Ascending aorta (tissue), 2 donors: ENCODE measurements around the gene ZNF284. TPM values are rescaled to one million over a fixed set of nuclear protein-coding genes. Genes with fewer than 3 reads are reported as not detected.

Experiments
- DNase-seq, 2 donors: peaks; one replicate each; pipeline ENCODE4 v3.0.0-alpha.2; 2019; ENCODE audit warnings: low spot score in 2 of 2
- H3K27ac ChIP-seq, 2 donors: fragments of 200-600 bp; sonication (generic); one replicate each; pipeline ENCODE4 v1.5.1; 2016 to 2017; ENCODE audit warnings: mild to moderate bottlenecking in 1 of 2
- H3K27me3 ChIP-seq: fragments of 200-600 bp; sonication (generic); one replicate; pipeline ENCODE4 v1.5.1; 2017
- H3K36me3 ChIP-seq, 2 donors: fragments of 200-600 bp; sonication (generic); one replicate each; pipeline ENCODE4 v1.5.1; 2016
- H3K4me1 ChIP-seq, 2 donors: fragments of 200-600 bp; sonication (generic); one replicate each; pipeline ENCODE4 v1.5.1; 2016 to 2017; ENCODE audit warnings: mild to moderate bottlenecking in 1 of 2
- H3K4me3 ChIP-seq, 2 donors: fragments of 200-600 bp; sonication (generic); one replicate each; pipeline ENCODE4 v1.5.1; 2016 to 2017; ENCODE audit warnings: mild to moderate bottlenecking in 1 of 2
- H3K9me3 ChIP-seq, 2 donors: fragments of 200-600 bp; sonication (generic); one replicate each; pipeline ENCODE4 v1.5.1; 2016
- CTCF ChIP-seq, 3 experiments: fragments of 200-600 bp in 2 of 3; fragments of 450-650 bp in 1 of 3; sonication (generic) in 2 of 3; IDR thresholded peaks; one replicate each; pipeline ENCODE4 v1.5.1; 2016 to 2019; ENCODE audit warnings: antibody characterized with exemption in 3 of 3, mild to moderate bottlenecking in 1 of 3, moderate library complexity in 1 of 3
- intact Hi-C: fragments of 100-400 bp; cut with DNase I; formaldehyde crosslinking; loops from one replicate; pipeline ENCODE4 v1.15.1; 2023
- total RNA-seq: library from RNA; depleted of rRNA; stranded (reverse); fragments of >200 nt; gene quantifications from one replicate; pipeline ENCODE4 v1.1.0, GENCODE V29; 2016

Gene ZNF284
- total RNA-seq, 1 donor from 2014 or later = 0.21 TPM

DNA sequence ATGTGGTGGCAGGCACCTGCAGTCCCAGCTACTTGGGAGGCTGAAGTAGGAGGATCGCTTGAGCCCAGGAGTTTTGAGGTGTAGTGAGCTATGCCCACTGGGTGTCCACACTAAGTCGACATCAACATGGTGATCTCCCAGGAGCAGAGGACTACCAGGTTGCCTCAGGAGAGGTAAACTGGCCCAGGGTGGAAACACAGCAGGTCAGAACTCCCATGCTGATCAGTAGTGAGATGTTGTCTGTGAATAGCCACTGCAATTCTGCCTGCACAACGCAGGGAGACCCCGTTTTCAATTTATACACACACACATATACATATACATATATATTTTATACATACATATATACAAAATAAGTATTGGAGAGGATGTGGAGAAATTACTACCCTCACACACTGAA lies 20.1 kb downstream of the ZNF284 start:
- Histone ChIP-seq H3K27ac (no peak overlapping the region), H3K4me1 (no peaks in the 10 kb centered on the region), H3K4me3 (no peak overlapping the region), H3K9me3 (peaks cover 0 to 6% of the 10 kb centered on the region in 2 donors), H3K27me3 (no peaks in the 10 kb centered on the region), H3K36me3 (peaks cover 10 to 15% of the 10 kb centered on the region in 2 donors)
- TF ChIP-seq CTCF (IDR thresholded peaks at IDR 0.05) = no peak
- DNase-seq = no peak
- intact Hi-C loops = loop anchor here (5.0 kb wide), 2 partner anchors 120 to 265 kb away; partner anchors contain the start of genes ZNF112 and ZNF227

DNA sequence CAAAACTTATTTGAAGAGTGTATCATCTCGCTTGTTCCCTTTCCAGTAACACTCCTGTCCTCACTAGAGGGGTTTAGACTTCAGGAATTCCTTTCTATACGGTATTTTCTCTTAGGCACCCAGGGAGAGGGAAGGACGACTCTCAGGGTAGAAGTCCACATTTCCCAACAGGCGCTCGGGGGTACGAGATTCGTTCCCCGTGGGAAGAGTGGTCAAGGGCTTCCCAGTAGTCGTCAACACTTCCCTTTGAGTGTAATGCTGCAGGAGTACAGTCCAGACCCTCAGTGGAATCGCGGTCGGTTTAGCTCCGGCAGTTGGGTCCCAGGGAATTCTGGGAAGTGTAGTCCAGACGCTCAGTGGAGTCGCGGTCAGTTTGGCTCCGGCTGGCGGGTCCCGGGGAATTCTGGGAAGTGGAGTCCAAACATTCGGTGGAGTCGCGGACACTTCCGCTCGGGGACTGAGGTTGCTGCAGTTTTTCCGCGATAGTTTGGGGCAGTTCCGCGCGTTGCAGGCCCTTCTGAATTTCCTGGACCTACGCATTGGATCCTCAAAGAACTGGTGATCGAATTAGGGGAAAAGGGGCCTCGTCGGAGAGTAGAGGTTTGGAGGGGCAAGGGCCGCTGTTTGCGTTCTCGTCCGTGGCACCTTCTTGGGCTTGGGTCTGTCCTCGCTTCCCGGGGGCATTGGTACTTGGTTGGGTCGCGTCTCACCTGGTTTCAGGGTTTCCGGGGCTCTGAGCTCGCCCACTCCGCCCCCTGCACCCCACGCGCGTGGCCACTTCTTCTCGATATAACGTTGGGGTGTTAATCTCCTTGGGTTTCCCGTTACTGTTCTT lies 22.2 kb downstream of the ZNF284 start, which contains the start of gene ZNF224:
TSS of gene ZNF224 (plus strand) at position 431 of the 835 bp plus-strand sequence. CDS start 3,513 bp downstream, outside the sequence.
- H3K27ac ChIP-seq = peak within 1 kb of the TSS; percentile 66 to 67
- intact Hi-C loops = loop anchor here (1.0 to 5.0 kb wide), 7 partner anchors 19 to 263 kb away; partner anchors contain the start of genes ZNF112, ZNF225, ZNF227 and ZNF234
- TF ChIP-seq CTCF (IDR thresholded peaks at IDR 0.05) = no peak

GRCh38 chr19:44107751-44108150 lies 35.8 kb downstream of the ZNF284 start:
- peaks cover 48 to 49% of the 10 kb centered on the region in 2 donors for H3K36me3 ChIP-seq
- peaks cover 58 to 96% of the 10 kb centered on the region in 2 donors for H3K9me3 ChIP-seq
- H3K27ac ChIP-seq = no peak overlapping the region
- intact Hi-C loops = no loop called here
- H3K27me3 ChIP-seq = no peaks in the 10 kb centered on the region
- TF ChIP-seq CTCF (IDR thresholded peaks at IDR 0.05) = no peak
- no peak for DNase-seq
- no peaks in the 10 kb centered on the region for H3K4me1 ChIP-seq
- no peak overlapping the region for H3K4me3 ChIP-seq

More for the DNA sequence above, 22.2 kb downstream of the ZNF284 start, which contains the start of gene ZNF224:
- H3K4me3 ChIP-seq = peak within 1 kb of the TSS; percentile 80 to 86
- no peaks in the 10 kb centered on the region for H3K27me3 ChIP-seq
- H3K9me3 ChIP-seq = peaks cover 0 to 21% of the 10 kb centered on the region in 2 donors
- peak; percentile 66 to 95 for DNase-seq
- H3K4me1 ChIP-seq = no peaks in the 10 kb centered on the region
- peaks cover 26 to 28% of the 10 kb centered on the region in 2 donors for H3K36me3 ChIP-seq

DNA sequence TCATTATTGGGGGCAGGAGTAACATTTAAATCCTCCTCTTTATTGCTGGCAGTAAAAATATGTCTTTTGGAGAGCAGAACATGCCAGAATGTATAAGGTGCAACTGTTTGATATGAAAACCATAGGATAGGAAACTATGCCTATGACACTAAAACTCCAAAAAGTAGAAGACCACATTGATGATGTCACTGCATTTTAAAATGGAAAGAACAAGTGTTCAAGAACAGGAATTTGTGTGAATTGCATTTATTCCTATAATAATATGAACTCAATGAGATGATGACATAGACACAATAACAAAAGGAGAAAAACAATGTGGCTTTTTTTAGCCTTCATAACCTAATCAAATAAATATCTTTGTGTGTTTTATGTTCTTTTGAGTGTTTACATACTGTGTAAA lies 37.5 kb downstream of the ZNF284 start:
- TF ChIP-seq CTCF (IDR thresholded peaks at IDR 0.05) = no peak
- Histone ChIP-seq H3K27ac (no peak overlapping the region), H3K27me3 (no peaks in the 10 kb centered on the region), H3K9me3 (peaks cover 53 to 79% of the 10 kb centered on the region in 2 donors), H3K36me3 (peaks cover 31 to 32% of the 10 kb centered on the region in 2 donors), H3K4me1 (peaks cover 0 to 5% of the 10 kb centered on the region in 2 donors), H3K4me3 (no peak overlapping the region)
- no peak for DNase-seq
- intact Hi-C loops = no loop called here

DNA sequence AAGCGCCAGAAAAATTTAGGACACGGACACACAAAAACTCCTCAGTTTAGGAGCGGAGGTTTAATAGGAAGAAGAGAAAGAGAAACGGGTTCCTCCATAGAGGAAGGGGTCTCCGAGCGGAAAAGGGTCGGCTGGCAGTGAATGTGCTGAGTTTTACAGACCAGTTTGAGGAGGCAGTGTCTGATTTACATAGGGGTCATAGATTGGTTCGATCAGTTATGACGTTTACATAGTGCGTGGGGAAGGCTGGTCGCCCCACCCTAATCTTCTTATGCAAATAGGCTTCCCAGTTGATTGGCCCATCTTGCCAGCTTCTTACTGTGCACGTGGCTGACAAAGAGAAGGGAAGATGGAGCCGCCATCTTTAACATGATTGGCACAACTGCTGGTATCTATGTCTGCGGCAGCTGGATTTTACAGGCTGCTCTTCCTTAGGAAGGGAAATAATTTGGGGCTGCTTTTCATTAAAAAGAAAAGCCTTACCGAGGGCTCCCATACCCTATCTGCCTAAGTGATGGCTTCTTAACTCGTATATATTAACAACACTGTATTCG lies 40.0 kb downstream of the ZNF284 start:
- H3K4me1 ChIP-seq = peaks cover 0 to 8% of the 10 kb centered on the region in 2 donors
- DNase-seq = no peak
- H3K27me3 ChIP-seq = no peaks in the 10 kb centered on the region
- peaks cover 15 to 20% of the 10 kb centered on the region in 2 donors for H3K36me3 ChIP-seq
- intact Hi-C loops = loop anchor here (5.0 to 10.0 kb wide), 2 partner anchors 130 to 287 kb away; partner anchors contain the start of genes ZNF155 and ZNF283
- no peak for TF ChIP-seq CTCF (IDR thresholded peaks at IDR 0.05)
- H3K9me3 ChIP-seq = peaks cover 31 to 54% of the 10 kb centered on the region in 2 donors
- H3K27ac ChIP-seq = no peak overlapping the region
- peak overlapping the region; percentile 79 to 84 for H3K4me3 ChIP-seq
